B cell (primary cell): ENCODE data around the gene CBX1. TPM values are rescaled to one million over a fixed set of nuclear protein-coding genes. Genes with fewer than 3 reads are reported as not detected.

Experiments used
- ATAC-seq: fragments of 200-7000 bp; cut with Tn5 transposase; one replicate; pipeline ENCODE4 v1.10.0; 2021; ENCODE audit warnings: low read depth, mild to moderate bottlenecking, moderate number of reproducible peaks, moderate library complexity
- CTCF ChIA-PET: fragments of 350-600 bp; sonication (Branson Sonifier 250); formaldehyde crosslinking; loops from one replicate; lab custom pipeline; 2021; ENCODE audit warnings: antibody characterized with exemption, inconsistent platforms; lab: Charles Lee
- POLR2A ChIA-PET: fragments of 350-600 bp; sonication (Branson Sonifier 250); formaldehyde crosslinking; loops from one replicate; lab custom pipeline; 2021; ENCODE audit warnings: antibody characterized with exemption; lab: Charles Lee
- DNase-seq: peaks from one replicate; pipeline ENCODE4 v3.0.0; 2013
- H2AFZ ChIP-seq: 2 replicates; pipeline ENCODE4 v1.6.1; 2012; ENCODE audit warnings: mild to moderate bottlenecking, low read depth, low read length; ENCODE audit not compliant: insufficient read depth, poor library complexity, severe bottlenecking
- H3K27ac ChIP-seq, 2 donors: 1 replicate in 1 of 2; 2 replicates in 1 of 2; pipeline ENCODE4 v1.5.1; 2012 to 2013; ENCODE audit warnings: low read length in 2 of 2, mild to moderate bottlenecking in 2 of 2, moderate library complexity in 1 of 2
- H3K27me3 ChIP-seq, 4 experiments: fragments of 200-600 bp in 1 of 4; sonication (generic) in 1 of 4; replicated peaks in 1 of 4; 1 replicate in 2 of 4; 2 replicates in 2 of 4; pipeline versions ENCODE4 v1.6.1 to v1.7.0; 2013 to 2016; ENCODE audit warnings: low read length in 3 of 4, mild to moderate bottlenecking in 2 of 4, mixed read lengths in 1 of 4, moderate library complexity in 1 of 4; ENCODE audit not compliant: insufficient read depth in 4 of 4, control insufficient read depth in 3 of 4; ENCODE audit errors: control extremely low read depth in 1 of 4
- H3K36me3 ChIP-seq, 2 experiments: replicated peaks in 1 of 2; 1 replicate in 1 of 2; 2 replicates in 1 of 2; pipeline versions ENCODE4 v1.6.1 to v1.7.1; 2013; ENCODE audit warnings: low read length in 1 of 2; ENCODE audit not compliant: insufficient read depth in 2 of 2, control insufficient read depth in 1 of 2; ENCODE audit errors: control extremely low read depth in 1 of 2, extremely low read depth in 1 of 2
- H3K4me1 ChIP-seq, 2 donors: fragments of 200-600 bp in 1 of 2; sonication (generic) in 1 of 2; 1 replicate in 1 of 2; 2 replicates in 1 of 2; pipeline versions ENCODE4 v1.5.1 to v1.6.1; 2013 to 2017; ENCODE audit warnings: low read length in 2 of 2; ENCODE audit not compliant: control insufficient read depth in 2 of 2, insufficient read depth in 2 of 2
- H3K4me2 ChIP-seq: replicated peaks from 2 replicates; pipeline ENCODE3; 2012; ENCODE audit warnings: mild to moderate bottlenecking, low read depth, low read length; ENCODE audit not compliant: poor library complexity, severe bottlenecking
- H3K4me3 ChIP-seq, 5 experiments: fragments of 200-600 bp in 1 of 5; sonication (generic) in 1 of 5; 1 replicate in 3 of 5; 2 replicates in 2 of 5; pipeline versions ENCODE4 v1.5.1 to v1.7.0; 2011 to 2016; ENCODE audit warnings: low read length in 4 of 5, mild to moderate bottlenecking in 4 of 5, low read depth in 2 of 5, control low read depth in 1 of 5, moderate library complexity in 1 of 5; ENCODE audit not compliant: insufficient read depth in 1 of 5; ENCODE audit errors: control extremely low read depth in 1 of 5, extremely low read depth in 1 of 5
- H3K79me2 ChIP-seq: fragments of 200-600 bp; sonication (generic); one replicate; pipeline ENCODE4 v1.6.0; 2016; ENCODE audit warnings: low read length; ENCODE audit not compliant: control insufficient read depth, insufficient read depth
- H3K9ac ChIP-seq: fragments of 200-600 bp; sonication (generic); 2 replicates; pipeline ENCODE4 v1.6.1; 2017; ENCODE audit warnings: mild to moderate bottlenecking, low read length, moderate library complexity
- H3K9me3 ChIP-seq, 3 donors: one replicate each; pipeline versions ENCODE4 v1.6.1 to v1.7.1; 2013; ENCODE audit warnings: low read length in 2 of 3; ENCODE audit not compliant: control insufficient read depth in 2 of 3, insufficient read depth in 1 of 3; ENCODE audit errors: control extremely low read depth in 1 of 3
- H4K20me1 ChIP-seq: 2 replicates; pipeline ENCODE4 v1.6.0; 2012; ENCODE audit warnings: mild to moderate bottlenecking, low read length; ENCODE audit not compliant: insufficient read depth, control insufficient read depth, poor library complexity, severe bottlenecking
- H3K27ac Mint-ChIP-seq: one replicate; pipeline ENCODE4 v1.8.0; 2021; ENCODE audit warnings: mixed read lengths
- H3K27me3 Mint-ChIP-seq: one replicate; pipeline ENCODE4 v1.8.0; 2021; ENCODE audit warnings: mixed read lengths
- H3K4me1 Mint-ChIP-seq: one replicate; pipeline ENCODE4 v1.8.0; 2021; ENCODE audit warnings: mixed read lengths
- H3K4me3 Mint-ChIP-seq: one replicate; pipeline ENCODE4 v1.8.0; 2021; ENCODE audit warnings: mixed read lengths
- H3K9me3 Mint-ChIP-seq: one replicate; pipeline ENCODE4 v1.8.0; 2022; ENCODE audit warnings: mixed read lengths; ENCODE audit not compliant: insufficient read depth
- CTCF ChIP-seq: fragments of 200-600 bp; IDR thresholded peaks from one replicate; pipeline ENCODE4 v1.8.0; 2022; ENCODE audit warnings: antibody characterized with exemption, mild to moderate bottlenecking
- EZH2 ChIP-seq: IDR thresholded peaks from 2 replicates; pipeline ENCODE4 v1.6.1; 2012; ENCODE audit warnings: borderline replicate concordance, low read depth, mild to moderate bottlenecking, moderate library complexity, low read length; ENCODE audit not compliant: insufficient read depth, poor library complexity, severe bottlenecking
- WGBS: methylation state at CpG from one replicate; pipeline ENCODE4 v1.1.5; 2013; ENCODE audit warnings: missing lambda C conversion rate; ENCODE audit not compliant: insufficient coverage; 5-methylcytosine and 5-hydroxymethylcytosine counted together
- intact Hi-C: fragments of 100-400 bp; cut with micrococcal nuclease; formaldehyde crosslinking; loops from one replicate; pipeline ENCODE4 v1.10.0; 2022
- polyA plus RNA-seq: library from polyadenylated mRNA; depleted of rRNA; stranded (reverse); fragments of >200 nt; gene quantifications from 2 replicates; pipeline ENCODE4 v1.2.3, GENCODE V29; 2012
- total RNA-seq, 2 donors: library from RNA; stranded (reverse); fragments of 120-200 nt in 1 of 2; gene quantifications; 1 replicate in 1 of 2; 2 replicates in 1 of 2; pipeline versions ENCODE4 v1.2.3 to v1.2.4, GENCODE V29; 2013 to 2022

CBX1 gene
- total and polyA plus RNA-seq, 2 donors (not counting 1 experiment from before 2014, with no cell fraction given) = 9.4 to 33.1 TPM

- CTCF ChIA-PET = interaction anchor here (0.9 to 3.9 kb wide), 21 partner anchors 11 to 612 kb away, joined by 3 to 228 read pairs (median 8); partner anchors contain the start of genes NFE2L1 and SNX11
- no peaks in the 10 kb centered on the region for H3K36me3 ChIP-seq
- H3K27me3 Mint-ChIP-seq = peaks cover 19% of the 10 kb centered on the region
- TF ChIP-seq EZH2 (no peak), CTCF (no peak)
- peak overlapping the region; percentile 82 for H3K4me3 Mint-ChIP-seq
- H3K79me2 ChIP-seq = no peaks in the 10 kb centered on the region
- peaks cover 32 to 36% of the 10 kb centered on the region in 2 donors for H3K4me1 ChIP-seq
- intact Hi-C loops = loop anchor here (1.0 to 10.0 kb wide), 12 partner anchors 13 to 594 kb away; partner anchors contain the start of genes CBX1, CDK5RAP3, COPZ2 and NFE2L1
- H3K9ac ChIP-seq = peak overlapping the region; percentile 76
- peak overlapping the region; percentile 98 for H3K4me2 ChIP-seq
- DNase-seq (peak; percentile 77), ATAC-seq (peak; percentile 14)
- no peaks in the 10 kb centered on the region for H4K20me1 ChIP-seq
- peak overlapping the region; percentile 39 to 76 (median 65) for H3K4me3 ChIP-seq
- under 1% methylated on average over 46 of the region's 54 CpGs for WGBS
- H3K9me3 ChIP-seq = no peaks in the 10 kb centered on the region
- peaks cover 0 to 42% (median 15%) of the 10 kb centered on the region in 4 experiments for H3K27me3 ChIP-seq
- peak overlapping the region; percentile 87 for H3K27ac Mint-ChIP-seq
- no peaks in the 10 kb centered on the region for H3K9me3 Mint-ChIP-seq
- POLR2A ChIA-PET = interaction anchor here (0.9 to 2.7 kb wide), 2 partner anchors 13 to 24 kb away, joined by 3 to 16 read pairs; partner anchors contain the start of gene NFE2L1
- peaks cover 35% of the 10 kb centered on the region for H3K4me1 Mint-ChIP-seq
- H3K27ac ChIP-seq = peak overlapping the region; percentile 38 to 55
- H2AFZ ChIP-seq = peak overlapping the region; percentile 79
Measured at GRCh38 chr17:48024149-48025039, 76.9 kb downstream of the CBX1 start.
